DND-41 (cell line): ENCODE results near the gene HSPA1B.

ENCODE experiments used
- ATAC-seq: fragments of 200-7000 bp; cut with Tn5 transposase; 3 replicates; pipeline ENCODE4 v1.9.1; 2021; ENCODE audit warnings: low read depth; ENCODE audit not compliant: insufficient read depth
- DNase-seq: peaks from one replicate; pipeline ENCODE4 v3.0.0-alpha.2; 2020
- H2AFZ ChIP-seq: 2 replicates; pipeline ENCODE4 v1.6.0; 2012; ENCODE audit warnings: low read depth, low read length
- H3K27ac ChIP-seq: 2 replicates; pipeline ENCODE4 v1.5.1; 2012; ENCODE audit warnings: low read length, inconsistent platforms
- H3K27me3 ChIP-seq: fragments of 200-600 bp; sonication (generic); 2 replicates; pipeline ENCODE4 v1.6.0; 2012; ENCODE audit warnings: low read length, mild to moderate bottlenecking, inconsistent platforms; ENCODE audit not compliant: insufficient read depth, poor library complexity
- H3K36me3 ChIP-seq: 2 replicates; pipeline ENCODE4 v1.5.1; 2012; ENCODE audit warnings: low read length, inconsistent platforms; ENCODE audit not compliant: insufficient read depth
- H3K4me1 ChIP-seq: 2 replicates; pipeline ENCODE4 v1.5.1; 2012; ENCODE audit warnings: mild to moderate bottlenecking, low read length; ENCODE audit not compliant: insufficient read depth
- H3K4me2 ChIP-seq: 2 replicates; pipeline ENCODE4 v1.6.0; 2012; ENCODE audit warnings: mild to moderate bottlenecking, moderate library complexity, low read length, inconsistent platforms; ENCODE audit not compliant: insufficient read depth
- H3K4me3 ChIP-seq, 2 experiments: fragments of 200-600 bp in 1 of 2; shearing (Covaris generic) in 1 of 2; 2 replicates each; pipeline ENCODE4 v1.5.1; 2012 to 2016; ENCODE audit warnings: inconsistent platforms in 2 of 2, low read length in 2 of 2, mild to moderate bottlenecking in 2 of 2, low read depth in 1 of 2, moderate library complexity in 1 of 2
- H3K79me2 ChIP-seq: 2 replicates; pipeline ENCODE4 v1.6.0; 2012; ENCODE audit warnings: low read length, inconsistent platforms; ENCODE audit not compliant: insufficient read depth
- H3K9ac ChIP-seq: 2 replicates; pipeline ENCODE4 v1.6.0; 2012; ENCODE audit warnings: low read depth, mild to moderate bottlenecking, inconsistent platforms, low read length, moderate library complexity
- H3K9me3 ChIP-seq: 2 replicates; pipeline ENCODE4 v1.5.1; 2012; ENCODE audit warnings: low read length, moderate library complexity, mild to moderate bottlenecking, inconsistent platforms; ENCODE audit not compliant: insufficient read depth, severe bottlenecking
- H4K20me1 ChIP-seq: 2 replicates; pipeline ENCODE4 v1.6.0; 2012; ENCODE audit warnings: low read length; ENCODE audit not compliant: insufficient read depth
- EZH2 ChIP-seq: IDR thresholded peaks from 3 replicates; pipeline ENCODE4 v1.6.1; 2012; ENCODE audit warnings: borderline replicate concordance, low read depth, mild to moderate bottlenecking, moderate library complexity, low read length, inconsistent platforms; ENCODE audit not compliant: severe bottlenecking
- TF ChIP-seq, protein P1 (sequence below): IDR thresholded peaks from 2 replicates; pipeline ENCODE4 v1.5.1; 2012; ENCODE audit warnings: borderline replicate concordance, low read length, moderate library complexity, mild to moderate bottlenecking; ENCODE audit not compliant: poor library complexity, severe bottlenecking; ENCODE audit errors: extremely low read depth

The HSPA1B gene

DNA sequence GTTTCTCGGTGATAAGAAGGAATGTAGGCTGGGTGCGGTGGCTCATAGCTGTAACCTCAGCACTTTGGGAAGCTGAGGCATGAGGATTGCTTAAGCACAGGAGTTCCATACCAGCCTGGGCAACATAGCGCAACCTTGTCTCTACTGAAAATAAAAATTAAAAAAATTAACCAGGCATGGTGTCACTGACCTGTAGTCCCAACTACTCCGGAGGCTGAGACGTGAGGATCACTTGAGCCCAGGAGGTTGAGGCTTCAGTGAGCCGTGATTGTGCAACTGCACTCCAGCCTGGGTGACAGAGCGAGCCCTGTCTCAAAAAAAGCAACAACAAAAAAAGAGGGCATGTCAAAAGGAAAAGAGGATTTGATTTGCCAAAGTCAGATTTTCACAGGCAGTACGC is 31.2 kb downstream of the HSPA1B start:
- Histone ChIP-seq H3K79me2 (peaks cover 11% of the 10 kb centered on the region), H3K9me3 (no peaks in the 10 kb centered on the region), H2AFZ (no peak overlapping the region), H4K20me1 (no peaks in the 10 kb centered on the region), H3K4me1 (peaks cover 19% of the 10 kb centered on the region), H3K36me3 (peaks cover 15% of the 10 kb centered on the region), H3K4me3 (no peak overlapping the region), H3K27me3 (no peaks in the 10 kb centered on the region), H3K27ac (no peak overlapping the region), H3K4me2 (no peak overlapping the region), H3K9ac (no peak overlapping the region)
- DNase-seq, result no peak
- ATAC-seq, result no peak
- TF ChIP-seq, protein P1, sequence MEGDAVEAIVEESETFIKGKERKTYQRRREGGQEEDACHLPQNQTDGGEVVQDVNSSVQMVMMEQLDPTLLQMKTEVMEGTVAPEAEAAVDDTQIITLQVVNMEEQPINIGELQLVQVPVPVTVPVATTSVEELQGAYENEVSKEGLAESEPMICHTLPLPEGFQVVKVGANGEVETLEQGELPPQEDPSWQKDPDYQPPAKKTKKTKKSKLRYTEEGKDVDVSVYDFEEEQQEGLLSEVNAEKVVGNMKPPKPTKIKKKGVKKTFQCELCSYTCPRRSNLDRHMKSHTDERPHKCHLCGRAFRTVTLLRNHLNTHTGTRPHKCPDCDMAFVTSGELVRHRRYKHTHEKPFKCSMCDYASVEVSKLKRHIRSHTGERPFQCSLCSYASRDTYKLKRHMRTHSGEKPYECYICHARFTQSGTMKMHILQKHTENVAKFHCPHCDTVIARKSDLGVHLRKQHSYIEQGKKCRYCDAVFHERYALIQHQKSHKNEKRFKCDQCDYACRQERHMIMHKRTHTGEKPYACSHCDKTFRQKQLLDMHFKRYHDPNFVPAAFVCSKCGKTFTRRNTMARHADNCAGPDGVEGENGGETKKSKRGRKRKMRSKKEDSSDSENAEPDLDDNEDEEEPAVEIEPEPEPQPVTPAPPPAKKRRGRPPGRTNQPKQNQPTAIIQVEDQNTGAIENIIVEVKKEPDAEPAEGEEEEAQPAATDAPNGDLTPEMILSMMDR, result no peak
- TF ChIP-seq EZH2, result no peak

- Histone ChIP-seq H3K27ac (no peak overlapping the region), H3K27me3 (no peaks in the 10 kb centered on the region), H3K4me3 (no peak overlapping the region), H3K36me3 (peaks cover 15% of the 10 kb centered on the region), H3K9me3 (no peaks in the 10 kb centered on the region), H3K9ac (no peak overlapping the region), H3K4me1 (peaks cover 30% of the 10 kb centered on the region), H2AFZ (no peak overlapping the region), H4K20me1 (no peaks in the 10 kb centered on the region), H3K79me2 (peaks cover 11% of the 10 kb centered on the region), H3K4me2 (no peak overlapping the region)
- TF ChIP-seq EZH2, result no peak
- TF ChIP-seq, protein P1, result no peak
- DNase-seq, result no peak
- no peak for ATAC-seq
Observed at GRCh38 chr6:31859923-31860322, 32.4 kb downstream of the HSPA1B start.

- H3K9me3 ChIP-seq, result no peaks in the 10 kb centered on the region
Observed at GRCh38 chr6:31860349-31860748, 32.8 kb downstream of the HSPA1B start.

More at GRCh38 chr6:31860349-31860748, 32.8 kb downstream of the HSPA1B start:
- ATAC-seq (no peak), DNase-seq (no peak)
- no peaks in the 10 kb centered on the region for H4K20me1 ChIP-seq
- peaks cover 11% of the 10 kb centered on the region for H3K79me2 ChIP-seq
- peaks cover 32% of the 10 kb centered on the region for H3K4me1 ChIP-seq
- no peak overlapping the region for H3K27ac ChIP-seq
- H3K36me3 ChIP-seq, result peaks cover 15% of the 10 kb centered on the region
- no peak overlapping the region for H3K4me2 ChIP-seq
- no peak for TF ChIP-seq EZH2
- TF ChIP-seq, protein P1, result no peak
- no peaks in the 10 kb centered on the region for H3K27me3 ChIP-seq
- H2AFZ ChIP-seq, result no peak overlapping the region
- H3K4me3 ChIP-seq, result no peak overlapping the region
- no peak overlapping the region for H3K9ac ChIP-seq
